ENCODE results near the gene EFNB1. TPM values are rescaled to one million over a fixed set of nuclear protein-coding genes. Genes with fewer than 3 reads are reported as not detected.

Gene EFNB1
- total RNA-seq, 3 donors from 2014 or later (not counting 1 experiment from before 2014, with no cell fraction given), result 3.2 to 4.7 (median 3.3) TPM

DNA sequence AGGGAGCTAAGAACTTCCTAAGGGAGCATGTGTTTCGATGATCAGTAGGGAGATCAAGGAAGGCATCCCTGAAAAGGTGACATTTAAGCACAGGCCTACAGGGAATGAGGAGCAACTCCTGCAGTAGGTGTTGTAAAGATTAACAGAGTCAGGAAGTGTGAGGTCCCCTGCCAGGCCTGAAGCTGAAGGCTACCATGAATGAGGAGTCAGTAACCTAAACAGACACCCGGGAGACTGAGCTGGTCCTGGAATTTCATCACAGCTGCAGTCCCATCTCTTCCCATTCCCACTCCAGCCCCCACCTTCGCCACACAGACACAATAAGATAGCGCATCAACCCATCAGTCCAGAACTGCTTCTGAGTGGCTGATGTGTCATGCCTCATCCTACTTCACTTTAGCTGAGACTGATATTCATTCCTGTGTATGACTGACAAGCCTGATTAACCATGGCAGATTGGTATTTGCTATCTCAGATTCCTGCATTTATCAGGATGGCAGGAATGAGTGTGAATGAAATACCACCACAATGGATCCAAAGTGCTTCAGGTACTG lies 27.0 kb upstream of the EFNB1 start:
- H3K9me3 ChIP-seq (ENCODE audit: control insufficient read depth, insufficient read depth, low read length), result no peaks in the 10 kb centered on the region
- no peak overlapping the region for H3K27ac Mint-ChIP-seq
- H3K27ac ChIP-seq (ENCODE audit: low read length), result no peak overlapping the region
- intact Hi-C loops (cut with micrococcal nuclease), result no loop called here
- WGBS (ENCODE audit: insufficient coverage), result 78% methylated on average over 4 of the region's 4 CpGs
- H3K36me3 ChIP-seq (ENCODE audit: control insufficient read depth, insufficient read depth, low read length), result no peaks in the 10 kb centered on the region
- H3K4me1 Mint-ChIP-seq, result no peaks in the 10 kb centered on the region
- TF ChIP-seq, protein P1, sequence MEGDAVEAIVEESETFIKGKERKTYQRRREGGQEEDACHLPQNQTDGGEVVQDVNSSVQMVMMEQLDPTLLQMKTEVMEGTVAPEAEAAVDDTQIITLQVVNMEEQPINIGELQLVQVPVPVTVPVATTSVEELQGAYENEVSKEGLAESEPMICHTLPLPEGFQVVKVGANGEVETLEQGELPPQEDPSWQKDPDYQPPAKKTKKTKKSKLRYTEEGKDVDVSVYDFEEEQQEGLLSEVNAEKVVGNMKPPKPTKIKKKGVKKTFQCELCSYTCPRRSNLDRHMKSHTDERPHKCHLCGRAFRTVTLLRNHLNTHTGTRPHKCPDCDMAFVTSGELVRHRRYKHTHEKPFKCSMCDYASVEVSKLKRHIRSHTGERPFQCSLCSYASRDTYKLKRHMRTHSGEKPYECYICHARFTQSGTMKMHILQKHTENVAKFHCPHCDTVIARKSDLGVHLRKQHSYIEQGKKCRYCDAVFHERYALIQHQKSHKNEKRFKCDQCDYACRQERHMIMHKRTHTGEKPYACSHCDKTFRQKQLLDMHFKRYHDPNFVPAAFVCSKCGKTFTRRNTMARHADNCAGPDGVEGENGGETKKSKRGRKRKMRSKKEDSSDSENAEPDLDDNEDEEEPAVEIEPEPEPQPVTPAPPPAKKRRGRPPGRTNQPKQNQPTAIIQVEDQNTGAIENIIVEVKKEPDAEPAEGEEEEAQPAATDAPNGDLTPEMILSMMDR (IDR thresholded peaks at IDR 0.05), result no peak
- no peak overlapping the region for H3K4me3 Mint-ChIP-seq
- no peak for DNase-seq
- no peaks in the 10 kb centered on the region for H3K27me3 ChIP-seq (ENCODE audit: control insufficient read depth, insufficient read depth, low read length)
- no peaks in the 10 kb centered on the region for H3K9me3 Mint-ChIP-seq
- H3K27me3 Mint-ChIP-seq (ENCODE audit: low read depth in 2 of 2), result peaks cover 3 to 4% of the 10 kb centered on the region in 2 donors
- ATAC-seq, result no peak
- no peaks in the 10 kb centered on the region for H3K36me3 Mint-ChIP-seq
- H3K4me3 ChIP-seq (ENCODE audit: low read length), result no peak overlapping the region
- no peaks in the 10 kb centered on the region for H3K4me1 ChIP-seq (ENCODE audit: control insufficient read depth, insufficient read depth, low read length)

DNA sequence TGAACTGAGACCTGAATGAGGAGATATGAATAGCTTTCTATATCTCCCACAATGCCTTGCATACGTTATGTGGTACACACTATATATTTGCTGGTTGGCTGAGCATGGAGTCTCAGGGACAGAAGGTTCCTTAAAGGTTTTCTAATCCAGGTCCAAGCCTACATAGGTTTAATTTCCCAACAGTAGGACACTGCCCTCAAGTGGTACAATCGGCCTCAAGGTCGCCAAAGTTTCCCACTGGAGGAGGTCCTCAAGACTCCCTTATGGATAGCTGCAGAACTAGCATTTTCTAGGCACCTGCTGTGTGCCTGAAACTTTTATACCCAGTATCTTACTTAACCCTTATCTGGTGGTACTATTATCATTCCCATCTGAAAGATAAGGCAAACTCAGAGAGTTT lies 21.0 kb upstream of the EFNB1 start:
- intact Hi-C loops (cut with micrococcal nuclease), result no loop called here
- H3K27me3 ChIP-seq (ENCODE audit: control insufficient read depth, insufficient read depth, low read length), result no peaks in the 10 kb centered on the region
- DNase-seq (no peak), ATAC-seq (no peak)
- no peaks in the 10 kb centered on the region for H3K9me3 ChIP-seq (ENCODE audit: control insufficient read depth, insufficient read depth, low read length)
- Mint-ChIP-seq H3K9me3 (no peaks in the 10 kb centered on the region), H3K4me1 (no peaks in the 10 kb centered on the region), H3K4me3 (no peak overlapping the region), H3K36me3 (no peaks in the 10 kb centered on the region), H3K27ac (no peak overlapping the region), H3K27me3 (ENCODE audit: low read depth in 2 of 2) (peaks cover 10 to 31% of the 10 kb centered on the region in 2 donors)
- 45% methylated on average over 2 of the region's 3 CpGs for WGBS (ENCODE audit: insufficient coverage)
- no peaks in the 10 kb centered on the region for H3K4me1 ChIP-seq (ENCODE audit: control insufficient read depth, insufficient read depth, low read length)
- no peaks in the 10 kb centered on the region for H3K36me3 ChIP-seq (ENCODE audit: control insufficient read depth, insufficient read depth, low read length)
- H3K27ac ChIP-seq (ENCODE audit: low read length), result no peak overlapping the region
- TF ChIP-seq, protein P1 (IDR thresholded peaks at IDR 0.05), result no peak
- H3K4me3 ChIP-seq (ENCODE audit: low read length), result no peak overlapping the region

DNA sequence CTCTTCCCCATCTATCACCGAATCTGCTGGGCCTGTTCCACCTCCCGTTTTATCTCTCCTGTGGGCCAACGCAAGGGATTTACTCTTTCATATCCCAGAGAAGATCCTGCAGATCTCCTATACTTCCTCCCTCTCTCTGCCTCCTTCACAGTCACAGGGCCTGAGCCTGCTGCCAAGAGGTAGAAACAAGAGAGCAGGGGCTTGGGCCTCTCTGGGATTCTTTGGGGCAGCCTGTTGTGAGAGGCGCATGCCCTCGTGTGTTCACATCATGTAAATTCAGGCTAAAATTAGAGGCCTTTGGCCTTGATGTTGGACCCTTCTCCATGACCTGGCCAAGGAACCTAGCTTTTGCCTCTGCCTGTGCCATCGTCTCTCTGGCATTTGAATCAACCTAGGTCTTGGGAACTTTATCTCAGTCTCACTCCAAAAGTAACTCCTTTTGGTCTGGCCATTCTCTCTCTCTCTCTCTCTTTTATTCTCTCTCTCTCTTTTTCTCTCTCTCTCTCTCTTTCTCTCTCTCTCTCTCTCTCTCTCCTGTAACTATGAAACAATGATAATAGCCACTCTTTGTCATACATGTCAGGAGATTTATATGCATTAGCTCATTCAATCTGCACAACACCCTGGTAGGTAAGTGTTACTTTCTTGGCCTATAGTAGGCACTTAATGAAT lies 20.0 kb upstream of the EFNB1 start:
- Histone ChIP-seq H3K27me3 (ENCODE audit: control insufficient read depth, insufficient read depth, low read length) (no peaks in the 10 kb centered on the region), H3K4me3 (ENCODE audit: low read length) (no peak overlapping the region), H3K36me3 (ENCODE audit: control insufficient read depth, insufficient read depth, low read length) (no peaks in the 10 kb centered on the region), H3K4me1 (ENCODE audit: control insufficient read depth, insufficient read depth, low read length) (no peaks in the 10 kb centered on the region), H3K27ac (ENCODE audit: low read length) (no peak overlapping the region), H3K9me3 (ENCODE audit: control insufficient read depth, insufficient read depth, low read length) (no peaks in the 10 kb centered on the region)
- no peak for ATAC-seq
- TF ChIP-seq, protein P1 (IDR thresholded peaks at IDR 0.05), result no peak
- Mint-ChIP-seq H3K4me1 (no peaks in the 10 kb centered on the region), H3K27me3 (ENCODE audit: low read depth in 2 of 2) (peaks cover 10 to 31% of the 10 kb centered on the region in 2 donors), H3K4me3 (no peak overlapping the region), H3K27ac (no peak overlapping the region), H3K36me3 (no peaks in the 10 kb centered on the region), H3K9me3 (no peaks in the 10 kb centered on the region)
- DNase-seq, result no peak
- WGBS (ENCODE audit: insufficient coverage), result 80% methylated on average over 6 of the region's 6 CpGs
- intact Hi-C loops (cut with micrococcal nuclease), result no loop called here

Data from natural killer cell (primary cell).